Liver (tissue), 2 donors: ENCODE results near the gene XYLT1.

Source experiments
- GABPA ChIP-seq, 2 donors: IDR thresholded peaks in 1 of 2; conservative IDR thresholded peaks in 1 of 2; 2 replicates each; pipeline ENCODE4 v1.6.1; 2016; ENCODE audit warnings: antibody characterized with exemption in 2 of 2, mild to moderate bottlenecking in 1 of 2, moderate library complexity in 1 of 2
- RXRA ChIP-seq, 2 donors: IDR thresholded peaks; 2 replicates each; pipeline ENCODE4 v1.6.1; 2017 to 2018; ENCODE audit warnings: antibody characterized with exemption in 2 of 2, mild to moderate bottlenecking in 1 of 2
- SP1 ChIP-seq: IDR thresholded peaks from 2 replicates; pipeline ENCODE4 v1.6.1; 2018; ENCODE audit warnings: antibody characterized with exemption, mild to moderate bottlenecking
- YY1 ChIP-seq: IDR thresholded peaks from 2 replicates; pipeline ENCODE4 v1.6.1; 2016; ENCODE audit warnings: antibody characterized with exemption, mild to moderate bottlenecking
- TF ChIP-seq, protein P1 (sequence below): IDR thresholded peaks from 2 replicates; pipeline ENCODE4 v1.6.1; 2016; ENCODE audit warnings: antibody characterized with exemption
- donor health status: healthy.

DNA sequence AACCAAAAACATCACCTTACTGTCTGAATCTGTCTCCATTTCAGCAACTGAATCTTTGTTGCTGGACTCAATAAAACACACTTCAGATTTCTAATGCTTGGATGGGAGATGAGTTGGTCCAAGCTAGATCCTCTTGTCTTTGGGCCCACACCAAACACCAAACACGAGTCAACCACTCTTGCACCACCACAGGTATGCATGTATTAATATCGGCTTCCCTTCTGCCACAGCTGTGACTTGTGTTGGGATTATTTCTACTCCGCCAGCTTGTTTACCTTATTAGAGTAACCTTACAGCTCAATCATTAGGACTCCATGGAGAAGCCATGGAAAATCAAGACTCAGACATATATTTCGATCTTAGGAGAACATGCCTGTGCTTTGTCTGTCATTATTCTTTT is 49.9 kb downstream of the XYLT1 start:
- TF ChIP-seq SP1 = no peak
- TF ChIP-seq GABPA (IDR thresholded peaks at IDR 0.05 in 1 of 2, conservative IDR thresholded peaks at IDR 0.05 in 1 of 2) = no peak
- TF ChIP-seq RXRA (IDR thresholded peaks at IDR 0.05) = no peak
- no peak for TF ChIP-seq YY1
- TF ChIP-seq, protein P1, sequence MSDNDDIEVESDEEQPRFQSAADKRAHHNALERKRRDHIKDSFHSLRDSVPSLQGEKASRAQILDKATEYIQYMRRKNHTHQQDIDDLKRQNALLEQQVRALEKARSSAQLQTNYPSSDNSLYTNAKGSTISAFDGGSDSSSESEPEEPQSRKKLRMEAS = no peak
